Loucy (cell line): ENCODE data around the gene SGIP1.

Source experiments
- EZH2phosphoT487 ChIP-seq: fragments of 200-600 bp; IDR thresholded peaks from 2 replicates; pipeline ENCODE4 v1.6.1; 2018; ENCODE audit warnings: antibody characterized with exemption, mild to moderate bottlenecking, moderate library complexity, borderline replicate concordance
- TF ChIP-seq, protein P1 (sequence below): fragments of 200-600 bp; sonication (generic); conservative IDR thresholded peaks from 2 replicates; pipeline ENCODE4 v1.5.1; 2014; ENCODE audit warnings: mild to moderate bottlenecking, antibody characterized with exemption, low read length

DNA sequence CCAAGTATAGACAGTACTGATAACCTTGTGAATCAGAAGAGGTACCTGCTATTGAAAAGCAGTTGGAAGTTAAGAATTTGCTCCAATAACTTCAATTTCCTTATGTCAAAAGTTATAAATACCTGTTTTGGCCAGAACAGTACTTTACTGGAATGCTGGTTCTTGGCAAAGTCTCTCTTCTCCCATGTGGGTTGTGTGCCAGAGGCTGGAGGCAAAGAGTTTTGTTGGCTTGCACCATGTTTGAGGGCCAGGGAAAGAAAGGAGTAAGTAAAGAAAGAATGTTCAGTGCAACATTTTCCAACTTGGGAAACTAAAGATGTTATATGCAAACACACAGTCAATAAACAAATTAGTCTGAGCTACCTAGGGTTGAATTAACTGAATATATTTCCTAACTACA lies 151.3 kb downstream of the SGIP1 start:
- TF ChIP-seq, protein P1, sequence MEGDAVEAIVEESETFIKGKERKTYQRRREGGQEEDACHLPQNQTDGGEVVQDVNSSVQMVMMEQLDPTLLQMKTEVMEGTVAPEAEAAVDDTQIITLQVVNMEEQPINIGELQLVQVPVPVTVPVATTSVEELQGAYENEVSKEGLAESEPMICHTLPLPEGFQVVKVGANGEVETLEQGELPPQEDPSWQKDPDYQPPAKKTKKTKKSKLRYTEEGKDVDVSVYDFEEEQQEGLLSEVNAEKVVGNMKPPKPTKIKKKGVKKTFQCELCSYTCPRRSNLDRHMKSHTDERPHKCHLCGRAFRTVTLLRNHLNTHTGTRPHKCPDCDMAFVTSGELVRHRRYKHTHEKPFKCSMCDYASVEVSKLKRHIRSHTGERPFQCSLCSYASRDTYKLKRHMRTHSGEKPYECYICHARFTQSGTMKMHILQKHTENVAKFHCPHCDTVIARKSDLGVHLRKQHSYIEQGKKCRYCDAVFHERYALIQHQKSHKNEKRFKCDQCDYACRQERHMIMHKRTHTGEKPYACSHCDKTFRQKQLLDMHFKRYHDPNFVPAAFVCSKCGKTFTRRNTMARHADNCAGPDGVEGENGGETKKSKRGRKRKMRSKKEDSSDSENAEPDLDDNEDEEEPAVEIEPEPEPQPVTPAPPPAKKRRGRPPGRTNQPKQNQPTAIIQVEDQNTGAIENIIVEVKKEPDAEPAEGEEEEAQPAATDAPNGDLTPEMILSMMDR, result no peak
- TF ChIP-seq EZH2phosphoT487, result no peak
